GM18499 (cell line): Measurements from ENCODE around the gene ZNF827.
"Not testable (repeated sequence)": the region's sequence is repeated elsewhere in the genome, so short reads cannot be mapped to it uniquely, and the experiment has no call there.

Experiments
- ATAC-seq: cut with Tn5 transposase; IDR thresholded peaks from one replicate; pipeline ENCODE4 v1.9.1; 2021; ENCODE audit warnings: moderate number of reproducible peaks; ENCODE audit not compliant: insufficient read depth, unreplicated experiment

Gene ZNF827

GRCh38 chr4:145840801-145841200, 97.8 kb downstream of the ZNF827 start:
- no peak for ATAC-seq

- ATAC-seq, result peak; percentile 74
These were observed 98.4 kb downstream of the ZNF827 start for GRCh38 chr4:145840162-145840768.

GRCh38 chr4:145839151-145839550, 99.5 kb downstream of the ZNF827 start:
- no peak for ATAC-seq

- not testable (repeated sequence) for ATAC-seq
These were observed 106.2 kb downstream of the ZNF827 start for GRCh38 chr4:145832384-145832783.

- peak; percentile 46 for ATAC-seq
These were observed 107.9 kb downstream of the ZNF827 start for GRCh38 chr4:145830699-145831098.

GRCh38 chr4:145829629-145830395, 108.8 kb downstream of the ZNF827 start:
- ATAC-seq, result peak; percentile 43

GRCh38 chr4:145828802-145829485, 109.7 kb downstream of the ZNF827 start:
- ATAC-seq, result peak; percentile 78

GRCh38 chr4:145827885-145828284, 110.7 kb downstream of the ZNF827 start:
- ATAC-seq, result no peak

GRCh38 chr4:145825255-145825654, 113.4 kb downstream of the ZNF827 start:
- ATAC-seq, result no peak

- no peak for ATAC-seq
These were observed 114.2 kb downstream of the ZNF827 start for GRCh38 chr4:145824463-145824862.

- no peak for ATAC-seq
These were observed 114.9 kb downstream of the ZNF827 start for GRCh38 chr4:145823743-145824142.

- ATAC-seq, result no peak
These were observed 116.0 kb downstream of the ZNF827 start for GRCh38 chr4:145822581-145822980.

- ATAC-seq, result no peak
These were observed 116.4 kb downstream of the ZNF827 start for GRCh38 chr4:145822181-145822580.

- ATAC-seq, result no peak
These were observed 116.9 kb downstream of the ZNF827 start for GRCh38 chr4:145821766-145822165.

- ATAC-seq, result no peak
These were observed 118.2 kb downstream of the ZNF827 start for GRCh38 chr4:145820407-145820806.

- ATAC-seq, result no peak
These were observed 118.8 kb downstream of the ZNF827 start for GRCh38 chr4:145819853-145820181.

GRCh38 chr4:145819101-145819852, 119.3 kb downstream of the ZNF827 start:
- no peak for ATAC-seq

GRCh38 chr4:145818011-145818410, 120.6 kb downstream of the ZNF827 start:
- ATAC-seq, result no peak

GRCh38 chr4:145816091-145816490, 122.5 kb downstream of the ZNF827 start:
- no peak for ATAC-seq

GRCh38 chr4:145815626-145816025, 123.0 kb downstream of the ZNF827 start:
- no peak for ATAC-seq
